LNCAP (cell line): ENCODE data around the gene MKRN1.
A peak's percentile ranks its signal among the peaks of the same experiment; 100 is the strongest.

Experiments used
- CTCF ChIP-seq: fragments of 450-650 bp; IDR thresholded peaks from 2 replicates; pipeline ENCODE4 v1.5.1; 2017; ENCODE audit warnings: mild to moderate bottlenecking

The MKRN1 gene

GRCh38 chr7:140517546-140518369 lies 38.5 kb upstream of the MKRN1 start:
- TF ChIP-seq CTCF, result peak; percentile 80

- TF ChIP-seq CTCF, result no peak
These were observed 33.2 kb upstream of the MKRN1 start for GRCh38 chr7:140512317-140513000.

GRCh38 chr7:140509789-140510188 lies 30.5 kb upstream of the MKRN1 start:
- no peak for TF ChIP-seq CTCF

- no peak for TF ChIP-seq CTCF
These were observed 27.6 kb upstream of the MKRN1 start for GRCh38 chr7:140506788-140507464.

- TF ChIP-seq CTCF, result no peak
These were observed 22.7 kb upstream of the MKRN1 start for GRCh38 chr7:140501966-140502365.

GRCh38 chr7:140497241-140497769 lies 18.0 kb upstream of the MKRN1 start:
- TF ChIP-seq CTCF, result no peak

GRCh38 chr7:140495514-140496097 lies 16.3 kb upstream of the MKRN1 start:
- TF ChIP-seq CTCF, result no peak
